GM12878 (cell line): ENCODE results near the gene PIF1. TPM values are rescaled to one million over a fixed set of nuclear protein-coding genes. Genes with fewer than 3 reads are reported as not detected.
A peak's percentile ranks its signal among the peaks of the same experiment; 100 is the strongest.

Source experiments
- ATAC-seq: fragments of 200-7000 bp; cut with Tn5 transposase; 3 replicates; pipeline ENCODE4 v1.9.1; 2020; ENCODE audit warnings: mild to moderate bottlenecking, moderate library complexity
- BruUV-seq: library from RNA; stranded (reverse); fragments of 400-500 nt; replicated peaks from 2 replicates; lab custom pipeline; 2021; lab: Mats Ljungman, UMichigan
- CTCF ChIA-PET: fragments of 300-600 bp; sonication (Branson Sonifier 250); formaldehyde crosslinking; extraction: SDS; loops from one replicate; lab custom pipeline; 2021; ENCODE audit warnings: inconsistent platforms; lab: Yijun Ruan, JAX
- POLR2A ChIA-PET: fragments of 350-600 bp; formaldehyde crosslinking; extraction: SDS; loops from one replicate; lab custom pipeline; 2021; ENCODE audit warnings: inconsistent platforms; lab: Charles Lee
- RAD21 ChIA-PET: fragments of 300-600 bp; sonication (Branson Sonifier 250); formaldehyde crosslinking; loops from one replicate; lab custom pipeline; 2023; ENCODE audit warnings: antibody characterized with exemption; ENCODE audit not compliant: unreplicated experiment; lab: Charles Lee
- SMC1A ChIA-PET: fragments of 300-600 bp; sonication (Branson Sonifier 250); formaldehyde crosslinking; loops from one replicate; lab custom pipeline; 2023; ENCODE audit not compliant: unreplicated experiment, uncharacterized antibody; lab: Charles Lee
- DNase-seq: peaks from one replicate; pipeline ENCODE4 v3.0.0-alpha.2; 2011; ENCODE audit warnings: low read depth, low spot score
- FAIRE-seq: peaks from 3 replicates; lab custom pipeline; 2011; peaks lifted over from hg19 to GRCh38; lab: Jason Lieb, UNC
- H2AFZ ChIP-seq: 2 replicates; pipeline ENCODE4 v1.6.0; 2011; ENCODE audit warnings: low read depth, low read length, control low read depth; ENCODE audit not compliant: control insufficient read depth
- H3K27ac ChIP-seq: 2 replicates; pipeline ENCODE4 v1.5.1; 2011; ENCODE audit warnings: control low read depth; ENCODE audit not compliant: control insufficient read depth, insufficient read depth
- H3K27me3 ChIP-seq, 2 experiments: replicated peaks in 1 of 2; 2 replicates each; pipeline versions ENCODE4 v1.6.0 to v1.6.1; 2011; ENCODE audit warnings: low read length in 1 of 2; ENCODE audit not compliant: control insufficient read depth in 2 of 2, insufficient read depth in 2 of 2
- H3K36me3 ChIP-seq, 2 experiments: 2 replicates each; pipeline ENCODE4 v1.5.1; 2011; ENCODE audit warnings: low read length in 1 of 2; ENCODE audit not compliant: control insufficient read depth in 2 of 2, insufficient read depth in 2 of 2
- H3K4me1 ChIP-seq: 2 replicates; pipeline ENCODE4 v1.6.1; 2011; ENCODE audit warnings: mild to moderate bottlenecking, low read length, moderate library complexity, mixed read lengths; ENCODE audit not compliant: control insufficient read depth, insufficient read depth
- H3K4me2 ChIP-seq: 2 replicates; pipeline ENCODE4 v1.6.0; 2011; ENCODE audit warnings: control low read depth; ENCODE audit not compliant: control insufficient read depth, insufficient read depth
- H3K4me3 ChIP-seq: fragments of 200-600 bp; sonication (generic); 2 replicates; pipeline ENCODE4 v1.5.1; 2016
- H3K79me2 ChIP-seq: 2 replicates; pipeline ENCODE4 v1.6.0; 2011; ENCODE audit warnings: low read length; ENCODE audit not compliant: control insufficient read depth, insufficient read depth
- H3K9ac ChIP-seq: 2 replicates; pipeline ENCODE4 v1.8.0; 2011; ENCODE audit warnings: low read length, control low read depth, mixed read lengths; ENCODE audit not compliant: control insufficient read depth, insufficient read depth
- H3K9me3 ChIP-seq: replicated peaks from 3 replicates; pipeline ENCODE4 v1.5.1; 2011; ENCODE audit warnings: mild to moderate bottlenecking, low read length; ENCODE audit not compliant: control insufficient read depth, insufficient read depth
- H4K20me1 ChIP-seq: 2 replicates; pipeline ENCODE4 v1.6.0; 2011; ENCODE audit not compliant: control insufficient read depth, insufficient read depth
- BACH1 ChIP-seq: fragments of 450-650 bp; IDR thresholded peaks from 2 replicates; pipeline ENCODE4 v1.6.1; 2017; ENCODE audit warnings: mild to moderate bottlenecking, borderline replicate concordance
- CREB1 ChIP-seq: IDR thresholded peaks from 2 replicates; pipeline ENCODE4 v1.6.1; 2012; ENCODE audit warnings: low read depth, mild to moderate bottlenecking, inconsistent platforms
- FOXK2 ChIP-seq: fragments of 450-650 bp; IDR thresholded peaks from 2 replicates; pipeline ENCODE4 v1.6.1; 2017; ENCODE audit warnings: mild to moderate bottlenecking, moderate library complexity
- GATAD2B ChIP-seq: fragments of 450-650 bp; conservative IDR thresholded peaks from 2 replicates; pipeline ENCODE4 v1.6.1; 2017; ENCODE audit warnings: low read depth, mild to moderate bottlenecking, moderate library complexity
- JUND ChIP-seq: IDR thresholded peaks from 2 replicates; pipeline ENCODE4 v1.6.1; 2012; ENCODE audit warnings: low read depth, mild to moderate bottlenecking, low read length, improper control_type of control experiment, moderate library complexity
- MEF2A ChIP-seq: IDR thresholded peaks from 2 replicates; pipeline ENCODE4 v1.6.1; 2011; ENCODE audit warnings: low read depth, mild to moderate bottlenecking, low read length, moderate library complexity; ENCODE audit not compliant: insufficient read depth
- MLLT1 ChIP-seq: fragments of 450-650 bp; IDR thresholded peaks from 2 replicates; pipeline ENCODE4 v1.6.1; 2016; ENCODE audit warnings: mild to moderate bottlenecking
- RUNX3 ChIP-seq: IDR thresholded peaks from 2 replicates; pipeline ENCODE4 v1.6.1; 2012; ENCODE audit warnings: low read length, inconsistent platforms
- USF1 ChIP-seq: IDR thresholded peaks from 2 replicates; pipeline ENCODE4 v1.6.1; 2011; ENCODE audit warnings: borderline replicate concordance, low read depth, mild to moderate bottlenecking, moderate library complexity, mixed read lengths, low read length; ENCODE audit not compliant: insufficient read depth; ENCODE audit errors: extremely low read length
- ZBTB40 ChIP-seq: fragments of 450-650 bp; IDR thresholded peaks from 2 replicates; pipeline ENCODE4 v1.6.1; 2016; ENCODE audit warnings: mild to moderate bottlenecking, moderate library complexity, borderline replicate concordance
- ZNF592 ChIP-seq: fragments of 450-650 bp; IDR thresholded peaks from 2 replicates; pipeline ENCODE4 v1.6.1; 2017; ENCODE audit warnings: mild to moderate bottlenecking, moderate library complexity
- WGBS: methylation state at CpG from one replicate; pipeline ENCODE4 v1.1.6; 2016; ENCODE audit warnings: low lambda C conversion rate; ENCODE audit not compliant: insufficient replicate concordance, insufficient coverage; ENCODE audit errors: missing lambda C conversion rate; 5-methylcytosine and 5-hydroxymethylcytosine counted together
- in situ Hi-C: fragments of 300-500 bp; cut with MboI; formaldehyde crosslinking; loops from 9 replicates; pipeline ENCODE4 v1.14.3; 2018; ENCODE audit warnings: mixed read lengths
- intact Hi-C: fragments of 100-400 bp; cut with micrococcal nuclease; formaldehyde crosslinking; loops from one replicate; pipeline ENCODE4 v1.14.2; 2022; ENCODE audit not compliant: unreplicated experiment
- polyA plus RNA-seq, 11 experiments: library from polyadenylated mRNA; depleted of rRNA in 4 of 11; unstranded in 6 of 11; stranded (reverse) in 5 of 11; fragments of >200 nt; fragmentation: Nextera tagmentation in 4 of 11; fragmentation: Illumina TruSeq in 1 of 11; extraction: Ambion mirVana in 4 of 11; extraction: Trizol in 1 of 11; gene quantifications; 1 replicate in 1 of 11; 2 replicates in 10 of 11; pipeline versions ENCODE4 v1.2.1 to v1.2.3, GENCODE V29; 2011 to 2016; ENCODE audit warnings: inconsistent platforms in 2 of 11, missing spikeins in 2 of 11, low read depth in 1 of 11
- total RNA-seq, 4 experiments: library from RNA; depleted of rRNA in 3 of 4; stranded (reverse); fragments of >200 nt in 3 of 4; fragmentation: Illumina TruSeq in 1 of 4; extraction: Trizol in 1 of 4; gene quantifications; 2 replicates each; pipeline versions ENCODE4 v1.2.1 to v1.2.3, GENCODE V29; 2013 to 2021

PIF1 gene
- total and polyA plus RNA-seq, 10 of the 15 experiments (the other 5 are each of a cell fraction or from before 2014, with no cell fraction given) = 3.7 to 68.9 (median 31.1) TPM

- H3K9me3 ChIP-seq = no peaks in the 10 kb centered on the region
- BruUV-seq = no TSS peak
- peaks cover 47% of the 10 kb centered on the region for H3K79me2 ChIP-seq
- in situ Hi-C loops = no loop called here
- H3K36me3 ChIP-seq = no peaks in the 10 kb centered on the region
- peak within 1 kb of the TSS; percentile 99 for H3K4me2 ChIP-seq
- POLR2A ChIA-PET = interaction anchor here (0.5 to 3.6 kb wide), 11 partner anchors 13 to 156 kb away, joined by 3 to 32 read pairs (median 3); partner anchors contain the start of gene PIF1
- no peaks in the 10 kb centered on the region for H3K27me3 ChIP-seq
- DNase-seq = peak; percentile 53
- H4K20me1 ChIP-seq = no peaks in the 10 kb centered on the region
- SMC1A ChIA-PET = interaction anchor here (1.1 to 3.0 kb wide), 7 partner anchors 16 to 53 kb away, joined by 3 to 21 read pairs (median 4); partner anchors contain the start of gene PIF1
- RAD21 ChIA-PET = interaction anchor here (0.6 to 5.1 kb wide), 9 partner anchors 16 to 64 kb away, joined by 3 to 50 read pairs (median 3); partner anchors contain the start of gene PIF1
- H3K9ac ChIP-seq = peak within 1 kb of the TSS; percentile 81
- ATAC-seq = peak; percentile 75
- peak within 1 kb of the TSS; percentile 99 for H3K4me3 ChIP-seq
- no peak for FAIRE-seq
- H2AFZ ChIP-seq = peak within 1 kb of the TSS; percentile 37; the same call in 1 of the 2 replicates
- under 1% methylated on average over 28 of the region's 75 CpGs for WGBS
- H3K4me1 ChIP-seq = peaks cover 13% of the 10 kb centered on the region
- CTCF ChIA-PET = interaction anchor here (0.7 to 2.5 kb wide), 7 partner anchors 19 to 463 kb away, joined by 3 to 22 read pairs (median 4); partner anchors contain the start of gene RNU5B-1
- peak within 1 kb of the TSS; percentile 67 for H3K27ac ChIP-seq
- intact Hi-C loops = no loop called here
- TF ChIP-seq JUND (no peak), FOXK2 (no peak), CREB1 (no peak), ZBTB40 (no peak), BACH1 (peak; percentile 85), GATAD2B (peak; percentile 7; the same call in 1 of the 2 replicates), ZNF592 (no peak), USF1 (no peak), RUNX3 (no peak), MEF2A (no peak), MLLT1 (no peak)
Observed at GRCh38 chr15:64841344-64842095, 16.1 kb upstream of the PIF1 start, which contains the start of gene PLEKHO2. TSS of gene PLEKHO2 (plus strand) at chr15:64841915. CDS start at chr15:64842017, 102 bp downstream.
